ENCODE measurements around the gene SLC9A9.

DNA sequence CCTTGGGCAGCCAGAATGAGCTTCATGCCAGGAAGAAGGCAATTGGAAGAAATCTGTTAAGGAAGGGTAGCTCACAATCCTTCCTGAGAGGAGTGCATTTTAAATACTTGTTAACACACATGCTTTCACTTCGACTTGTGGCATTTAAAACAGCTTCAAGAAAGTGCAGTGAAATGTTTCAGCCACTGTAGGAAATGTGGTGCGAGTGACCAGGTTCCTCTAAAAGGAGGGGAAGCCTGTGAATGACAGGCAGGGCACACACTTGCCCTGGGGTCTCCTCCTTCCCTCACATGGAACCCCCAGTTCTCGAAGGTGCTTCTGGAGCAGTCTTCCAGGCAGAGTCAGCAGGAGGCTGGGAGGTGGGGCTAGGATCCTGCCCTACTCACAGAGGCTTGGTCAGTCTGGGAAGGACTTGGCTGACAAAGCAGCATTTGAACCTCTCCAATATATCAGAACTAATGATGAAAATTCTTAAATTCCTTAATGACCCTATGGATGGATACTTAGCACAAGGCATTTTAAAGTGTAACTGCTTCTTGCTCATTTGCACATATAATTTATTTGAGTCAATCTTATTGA, 370.1 kb downstream of the SLC9A9 start:
- TF ChIP-seq ISL1 (CRISPR knock-in tag; IDR thresholded peaks at IDR 0.05) (no peak), GLIS3 (CRISPR knock-in tag; IDR thresholded peaks at IDR 0.05) (no peak)
